Left lung (tissue), 10 donors: ENCODE results near the gene SLC22A23. TPM values are rescaled to one million over a fixed set of nuclear protein-coding genes. Genes with fewer than 3 reads are reported as not detected.

ENCODE experiments used
- ATAC-seq: fragments of 200-7000 bp; cut with Tn5 transposase; one replicate; pipeline ENCODE4 v1.9.1; 2020; ENCODE audit warnings: moderate library complexity
- DNase-seq, 4 donors: peaks; one replicate each; pipeline ENCODE4 v3.0.0-alpha.2; 2013 to 2020
- H3K27ac ChIP-seq, 2 donors: fragments of 200-600 bp; sonication (generic) in 1 of 2; one replicate each; pipeline versions ENCODE4 v1.5.0 to v1.8.0; 2020 to 2021
- H3K27me3 ChIP-seq, 2 donors: fragments of 200-600 bp; sonication (generic) in 1 of 2; one replicate each; pipeline versions ENCODE4 v1.5.0 to v1.8.0; 2020 to 2021
- H3K36me3 ChIP-seq, 2 donors: fragments of 200-600 bp; sonication (generic) in 1 of 2; one replicate each; pipeline versions ENCODE4 v1.5.0 to v1.8.0; 2020 to 2021
- H3K4me1 ChIP-seq, 2 donors: fragments of 200-600 bp; one replicate each; pipeline ENCODE4 v1.8.0; 2021
- H3K4me3 ChIP-seq, 2 donors: fragments of 200-600 bp; sonication (generic) in 1 of 2; one replicate each; pipeline versions ENCODE4 v1.5.0 to v1.8.0; 2020 to 2021; ENCODE audit warnings: mild to moderate bottlenecking in 1 of 2
- H3K9me3 ChIP-seq, 2 donors: fragments of 200-600 bp; sonication (generic) in 1 of 2; one replicate each; pipeline versions ENCODE4 v1.5.0 to v1.8.0; 2020 to 2021
- CTCF ChIP-seq, 2 donors: fragments of 200-600 bp; sonication (generic) in 1 of 2; IDR thresholded peaks; one replicate each; pipeline versions ENCODE4 v1.5.0 to v1.8.0; 2021; ENCODE audit warnings: antibody characterized with exemption in 2 of 2
- intact Hi-C, 2 donors: fragments of 100-400 bp; cut with DNase I; formaldehyde crosslinking; loops; one replicate each; pipeline versions ENCODE4 v1.11.2 to v1.14.2; 2022
- polyA plus RNA-seq, 6 donors: library from polyadenylated mRNA; unstranded; fragments of 120-200 nt; gene quantifications; one replicate each; pipeline ENCODE4 v1.2.1, GENCODE V29; 2013; ENCODE audit not compliant: insufficient read length in 6 of 6
- total RNA-seq, 2 donors: library from RNA; stranded (reverse); fragmentation: NEBNext Ultra II Directional; extraction: Animal tissue kit (Norgen Biotek cat#: 25700); gene quantifications; one replicate each; pipeline ENCODE4 v1.2.1, GENCODE V29; 2021
- donor health status: DM: no; HTN: yes; CAD: no.
- donor health status: DM: no; HTN: no; CAD: no.

The SLC22A23 gene
- total and polyA plus RNA-seq, 8 donors, result 19.7 to 31.2 (median 23.9) TPM

GRCh38 chr6:3490625-3490980 is 33.8 kb upstream of the SLC22A23 start:
- Histone ChIP-seq H3K27ac (no peak overlapping the region), H3K4me3 (no peak overlapping the region), H3K9me3 (no peaks in the 10 kb centered on the region), H3K27me3 (peaks cover 0 to 6% of the 10 kb centered on the region in 2 donors), H3K4me1 (no peaks in the 10 kb centered on the region), H3K36me3 (no peaks in the 10 kb centered on the region)
- TF ChIP-seq CTCF (IDR thresholded peaks at IDR 0.05), result no peak
- DNase-seq (no peak), ATAC-seq (no peak)
- intact Hi-C loops, result no loop called here

GRCh38 chr6:3489961-3490624 is 33.2 kb upstream of the SLC22A23 start:
- TF ChIP-seq CTCF (IDR thresholded peaks at IDR 0.05), result no peak
- ATAC-seq, result no peak
- intact Hi-C loops, result no loop called here
- H3K36me3 ChIP-seq, result no peaks in the 10 kb centered on the region
- H3K9me3 ChIP-seq, result no peaks in the 10 kb centered on the region
- DNase-seq, result no peak
- peaks cover 0 to 6% of the 10 kb centered on the region in 2 donors for H3K27me3 ChIP-seq
- H3K27ac ChIP-seq, result no peak overlapping the region
- H3K4me1 ChIP-seq, result no peaks in the 10 kb centered on the region
- H3K4me3 ChIP-seq, result no peak overlapping the region

GRCh38 chr6:3489027-3489757 is 32.3 kb upstream of the SLC22A23 start:
- H3K4me1 ChIP-seq, result no peaks in the 10 kb centered on the region
- H3K27ac ChIP-seq, result no peak overlapping the region
- no peaks in the 10 kb centered on the region for H3K36me3 ChIP-seq
- DNase-seq (no peak), ATAC-seq (no peak)
- no peak overlapping the region for H3K4me3 ChIP-seq
- H3K27me3 ChIP-seq, result peaks cover 0 to 6% of the 10 kb centered on the region in 2 donors
- intact Hi-C loops, result no loop called here
- no peak for TF ChIP-seq CTCF (IDR thresholded peaks at IDR 0.05)
- H3K9me3 ChIP-seq, result no peaks in the 10 kb centered on the region

- Histone ChIP-seq H3K4me3 (no peak overlapping the region), H3K27ac (no peak overlapping the region), H3K27me3 (peaks cover 3 to 11% of the 10 kb centered on the region in 2 donors), H3K36me3 (no peaks in the 10 kb centered on the region), H3K4me1 (no peaks in the 10 kb centered on the region), H3K9me3 (peaks cover 0 to 3% of the 10 kb centered on the region in 2 donors)
- intact Hi-C loops, result no loop called here
- TF ChIP-seq CTCF (IDR thresholded peaks at IDR 0.05), result no peak
- DNase-seq (no peak), ATAC-seq (no peak)
These were observed 28.1 kb upstream of the SLC22A23 start for GRCh38 chr6:3484946-3485345.

- Histone ChIP-seq H3K9me3 (peaks cover 0 to 6% of the 10 kb centered on the region in 2 donors), H3K27ac (no peak overlapping the region), H3K36me3 (no peaks in the 10 kb centered on the region), H3K4me1 (no peaks in the 10 kb centered on the region), H3K27me3 (peaks cover 3 to 11% of the 10 kb centered on the region in 2 donors), H3K4me3 (no peak overlapping the region)
- DNase-seq (no peak), ATAC-seq (no peak)
- intact Hi-C loops, result no loop called here
- no peak for TF ChIP-seq CTCF (IDR thresholded peaks at IDR 0.05)
These were observed 27.3 kb upstream of the SLC22A23 start for GRCh38 chr6:3484192-3484591.
